ENCODE data around the gene NRXN3. TPM values are rescaled to one million over a fixed set of nuclear protein-coding genes. Genes with fewer than 3 reads are reported as not detected.
A peak's percentile ranks its signal among the peaks of the same experiment; 100 is the strongest.

NRXN3 gene
- polyA plus RNA-seq, 5 donors, result 1.3 to 1.9 (median 1.4) TPM

- no peak for DNase-seq
Measured at GRCh38 chr14:79204591-79204990, 1034.4 kb downstream of the NRXN3 start.

GRCh38 chr14:79209418-79209817 is 1039.2 kb downstream of the NRXN3 start:
- DNase-seq, result no peak

- DNase-seq, result no peak
Measured at GRCh38 chr14:79225815-79226214, 1055.6 kb downstream of the NRXN3 start.

- DNase-seq, result no peak
Measured at GRCh38 chr14:79229383-79229909, 1059.3 kb downstream of the NRXN3 start.

- DNase-seq, result peak; percentile 24 to 39
Measured at GRCh38 chr14:79242666-79243065, 1072.5 kb downstream of the NRXN3 start.

- no peak for DNase-seq
Measured at GRCh38 chr14:79246173-79246572, 1076.0 kb downstream of the NRXN3 start.

- no peak for DNase-seq
Measured at GRCh38 chr14:79248126-79248525, 1078.0 kb downstream of the NRXN3 start.

GRCh38 chr14:79248771-79249170 is 1078.6 kb downstream of the NRXN3 start:
- no peak for DNase-seq

- DNase-seq, result no peak
Measured at GRCh38 chr14:79251278-79251677, 1081.1 kb downstream of the NRXN3 start.

- DNase-seq, result no peak
Measured at GRCh38 chr14:79253576-79253975, 1083.4 kb downstream of the NRXN3 start.

GRCh38 chr14:79254069-79254775 is 1084.0 kb downstream of the NRXN3 start:
- DNase-seq, result no peak

- no peak for DNase-seq
Measured at GRCh38 chr14:79256380-79256779, 1086.2 kb downstream of the NRXN3 start.

- DNase-seq, result no peak
Measured at GRCh38 chr14:79260406-79260805, 1090.2 kb downstream of the NRXN3 start.

- DNase-seq, result no peak
Measured at GRCh38 chr14:79265366-79265946, 1095.3 kb downstream of the NRXN3 start.

- DNase-seq, result no peak
Measured at GRCh38 chr14:79270361-79270760, 1100.2 kb downstream of the NRXN3 start.

GRCh38 chr14:79271122-79271521 is 1100.9 kb downstream of the NRXN3 start:
- no peak for DNase-seq

- DNase-seq, result no peak
Measured at GRCh38 chr14:79274641-79275291, 1104.6 kb downstream of the NRXN3 start.

GRCh38 chr14:79275292-79275655 is 1105.1 kb downstream of the NRXN3 start:
- DNase-seq, result no peak

GRCh38 chr14:79278286-79278797 is 1108.2 kb downstream of the NRXN3 start:
- no peak for DNase-seq

GRCh38 chr14:79278798-79279644 is 1108.8 kb downstream of the NRXN3 start:
- peak; percentile 64 to 71 for DNase-seq

Data from right lung (tissue), 5 donors.